SK-N-SH treated with all-trans-retinoic acid at 6 μM for 48 hours (cell line): ENCODE results near the gene STATH.
"Not testable (repeated sequence)": the region's sequence is repeated elsewhere in the genome, so short reads cannot be mapped to it uniquely, and the experiment has no call there.

Source experiments
- BACH2 ChIP-seq: fragments of 250-450 bp; sonication (Bioruptor Pico); IDR thresholded peaks from 2 replicates; pipeline ENCODE4 v1.9.0; 2021; ENCODE audit warnings: mild to moderate bottlenecking, borderline replicate concordance
- CSDC2 ChIP-seq: fragments of 250-450 bp; sonication (Bioruptor Pico); IDR thresholded peaks from 2 replicates; pipeline ENCODE4 v1.5.0; 2020; ENCODE audit warnings: mild to moderate bottlenecking, moderate library complexity
- ESRRG ChIP-seq: fragments of 250-450 bp; sonication (Bioruptor Pico); IDR thresholded peaks from 2 replicates; pipeline ENCODE4 v1.6.1; 2021; ENCODE audit warnings: mild to moderate bottlenecking
- TOX ChIP-seq: fragments of 250-450 bp; sonication (Bioruptor Pico); IDR thresholded peaks from 2 replicates; pipeline ENCODE4 v1.8.0; 2021; ENCODE audit warnings: mild to moderate bottlenecking, moderate library complexity, borderline replicate concordance
- ZC3H10 ChIP-seq: fragments of 250-450 bp; sonication (Bioruptor Pico); IDR thresholded peaks from 2 replicates; pipeline ENCODE4 v1.5.1; 2021; ENCODE audit warnings: mild to moderate bottlenecking, moderate library complexity
- ZFP30 ChIP-seq: fragments of 450-650 bp; formaldehyde crosslinking; IDR thresholded peaks from 2 replicates; pipeline ENCODE4 v1.5.0; 2022; ENCODE audit warnings: mild to moderate bottlenecking, moderate library complexity
- ZNF8 ChIP-seq: fragments of 450-650 bp; formaldehyde crosslinking; IDR thresholded peaks from 2 replicates; pipeline ENCODE4 v1.5.0; 2020; ENCODE audit warnings: mild to moderate bottlenecking, moderate library complexity
- TF ChIP-seq, protein P1 (sequence below): fragments of 250-450 bp; sonication (Bioruptor Pico); IDR thresholded peaks from 2 replicates; pipeline ENCODE4 v1.5.1; 2020; ENCODE audit warnings: low read depth, mild to moderate bottlenecking, moderate library complexity
- TF ChIP-seq, protein P2 (sequence below): fragments of 250-450 bp; sonication (Bioruptor Pico); IDR thresholded peaks from 2 replicates; pipeline ENCODE4 v1.8.0; 2021; ENCODE audit warnings: low read depth, mild to moderate bottlenecking, moderate library complexity, borderline replicate concordance
- TF ChIP-seq, protein P3 (sequence below): fragments of 250-450 bp; sonication (Bioruptor Pico); IDR thresholded peaks from 2 replicates; pipeline ENCODE4 v1.5.0; 2020; ENCODE audit warnings: mild to moderate bottlenecking, moderate library complexity
- TF ChIP-seq, protein P4 (sequence below): fragments of 250-450 bp; sonication (Bioruptor Pico); IDR thresholded peaks from 2 replicates; pipeline ENCODE4 v1.5.1; 2021; ENCODE audit warnings: mild to moderate bottlenecking, moderate library complexity
- TF ChIP-seq, protein P5 (sequence below): fragments of 250-450 bp; sonication (Bioruptor Pico); IDR thresholded peaks from 2 replicates; pipeline ENCODE4 v1.8.0; 2020; ENCODE audit warnings: mild to moderate bottlenecking, moderate library complexity, borderline replicate concordance

DNA sequence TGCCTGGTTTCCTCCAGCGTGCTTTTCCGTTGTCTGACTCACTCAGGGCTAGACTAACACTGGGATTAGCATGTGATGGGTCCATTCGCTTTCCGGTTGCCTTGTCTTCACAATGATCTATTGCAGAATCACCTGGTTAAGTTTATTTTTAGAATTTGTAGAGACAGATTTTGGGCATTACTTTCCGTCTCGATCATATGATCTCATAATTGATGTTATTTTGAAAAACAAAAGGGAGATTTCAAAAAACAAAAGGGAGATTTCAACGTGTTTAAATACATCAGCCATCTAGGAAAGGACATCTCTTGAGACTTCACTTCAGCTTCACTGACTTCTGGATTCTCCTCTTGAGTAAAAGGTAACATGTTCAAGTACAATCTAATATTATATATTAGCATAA, 32.4 kb downstream of the STATH start, which contains the start of gene HTN3:
- TF ChIP-seq, protein P1, sequence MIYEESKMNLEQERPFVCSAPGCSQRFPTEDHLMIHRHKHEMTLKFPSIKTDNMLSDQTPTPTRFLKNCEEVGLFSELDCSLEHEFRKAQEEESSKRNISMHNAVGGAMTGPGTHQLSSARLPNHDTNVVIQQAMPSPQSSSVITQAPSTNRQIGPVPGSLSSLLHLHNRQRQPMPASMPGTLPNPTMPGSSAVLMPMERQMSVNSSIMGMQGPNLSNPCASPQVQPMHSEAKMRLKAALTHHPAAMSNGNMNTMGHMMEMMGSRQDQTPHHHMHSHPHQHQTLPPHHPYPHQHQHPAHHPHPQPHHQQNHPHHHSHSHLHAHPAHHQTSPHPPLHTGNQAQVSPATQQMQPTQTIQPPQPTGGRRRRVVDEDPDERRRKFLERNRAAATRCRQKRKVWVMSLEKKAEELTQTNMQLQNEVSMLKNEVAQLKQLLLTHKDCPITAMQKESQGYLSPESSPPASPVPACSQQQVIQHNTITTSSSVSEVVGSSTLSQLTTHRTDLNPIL (CRISPR knock-in tag) = not testable (repeated sequence)
- TF ChIP-seq ZFP30 (CRISPR knock-in tag); CSDC2 (CRISPR knock-in tag); ESRRG (CRISPR knock-in tag); ZC3H10 (CRISPR knock-in tag); TOX (CRISPR knock-in tag); ZNF8; BACH2 (CRISPR knock-in tag): not testable (repeated sequence)
- TF ChIP-seq, protein P2, sequence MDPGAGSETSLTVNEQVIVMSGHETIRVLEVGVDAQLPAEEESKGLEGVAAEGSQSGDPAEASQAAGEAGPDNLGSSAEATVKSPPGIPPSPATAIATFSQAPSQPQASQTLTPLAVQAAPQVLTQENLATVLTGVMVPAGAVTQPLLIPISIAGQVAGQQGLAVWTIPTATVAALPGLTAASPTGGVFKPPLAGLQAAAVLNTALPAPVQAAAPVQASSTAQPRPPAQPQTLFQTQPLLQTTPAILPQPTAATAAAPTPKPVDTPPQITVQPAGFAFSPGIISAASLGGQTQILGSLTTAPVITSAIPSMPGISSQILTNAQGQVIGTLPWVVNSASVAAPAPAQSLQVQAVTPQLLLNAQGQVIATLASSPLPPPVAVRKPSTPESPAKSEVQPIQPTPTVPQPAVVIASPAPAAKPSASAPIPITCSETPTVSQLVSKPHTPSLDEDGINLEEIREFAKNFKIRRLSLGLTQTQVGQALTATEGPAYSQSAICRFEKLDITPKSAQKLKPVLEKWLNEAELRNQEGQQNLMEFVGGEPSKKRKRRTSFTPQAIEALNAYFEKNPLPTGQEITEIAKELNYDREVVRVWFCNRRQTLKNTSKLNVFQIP (CRISPR knock-in tag) = not testable (repeated sequence)
- TF ChIP-seq, protein P3, sequence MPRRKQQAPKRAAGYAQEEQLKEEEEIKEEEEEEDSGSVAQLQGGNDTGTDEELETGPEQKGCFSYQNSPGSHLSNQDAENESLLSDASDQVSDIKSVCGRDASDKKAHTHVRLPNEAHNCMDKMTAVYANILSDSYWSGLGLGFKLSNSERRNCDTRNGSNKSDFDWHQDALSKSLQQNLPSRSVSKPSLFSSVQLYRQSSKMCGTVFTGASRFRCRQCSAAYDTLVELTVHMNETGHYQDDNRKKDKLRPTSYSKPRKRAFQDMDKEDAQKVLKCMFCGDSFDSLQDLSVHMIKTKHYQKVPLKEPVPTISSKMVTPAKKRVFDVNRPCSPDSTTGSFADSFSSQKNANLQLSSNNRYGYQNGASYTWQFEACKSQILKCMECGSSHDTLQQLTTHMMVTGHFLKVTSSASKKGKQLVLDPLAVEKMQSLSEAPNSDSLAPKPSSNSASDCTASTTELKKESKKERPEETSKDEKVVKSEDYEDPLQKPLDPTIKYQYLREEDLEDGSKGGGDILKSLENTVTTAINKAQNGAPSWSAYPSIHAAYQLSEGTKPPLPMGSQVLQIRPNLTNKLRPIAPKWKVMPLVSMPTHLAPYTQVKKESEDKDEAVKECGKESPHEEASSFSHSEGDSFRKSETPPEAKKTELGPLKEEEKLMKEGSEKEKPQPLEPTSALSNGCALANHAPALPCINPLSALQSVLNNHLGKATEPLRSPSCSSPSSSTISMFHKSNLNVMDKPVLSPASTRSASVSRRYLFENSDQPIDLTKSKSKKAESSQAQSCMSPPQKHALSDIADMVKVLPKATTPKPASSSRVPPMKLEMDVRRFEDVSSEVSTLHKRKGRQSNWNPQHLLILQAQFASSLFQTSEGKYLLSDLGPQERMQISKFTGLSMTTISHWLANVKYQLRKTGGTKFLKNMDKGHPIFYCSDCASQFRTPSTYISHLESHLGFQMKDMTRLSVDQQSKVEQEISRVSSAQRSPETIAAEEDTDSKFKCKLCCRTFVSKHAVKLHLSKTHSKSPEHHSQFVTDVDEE (CRISPR knock-in tag) = not testable (repeated sequence)
- TF ChIP-seq, protein P4, sequence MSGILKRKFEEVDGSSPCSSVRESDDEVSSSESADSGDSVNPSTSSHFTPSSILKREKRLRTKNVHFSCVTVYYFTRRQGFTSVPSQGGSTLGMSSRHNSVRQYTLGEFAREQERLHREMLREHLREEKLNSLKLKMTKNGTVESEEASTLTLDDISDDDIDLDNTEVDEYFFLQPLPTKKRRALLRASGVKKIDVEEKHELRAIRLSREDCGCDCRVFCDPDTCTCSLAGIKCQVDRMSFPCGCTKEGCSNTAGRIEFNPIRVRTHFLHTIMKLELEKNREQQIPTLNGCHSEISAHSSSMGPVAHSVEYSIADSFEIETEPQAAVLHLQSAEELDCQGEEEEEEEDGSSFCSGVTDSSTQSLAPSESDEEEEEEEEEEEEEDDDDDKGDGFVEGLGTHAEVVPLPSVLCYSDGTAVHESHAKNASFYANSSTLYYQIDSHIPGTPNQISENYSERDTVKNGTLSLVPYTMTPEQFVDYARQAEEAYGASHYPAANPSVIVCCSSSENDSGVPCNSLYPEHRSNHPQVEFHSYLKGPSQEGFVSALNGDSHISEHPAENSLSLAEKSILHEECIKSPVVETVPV (CRISPR knock-in tag) = not testable (repeated sequence)
- TF ChIP-seq, protein P5, sequence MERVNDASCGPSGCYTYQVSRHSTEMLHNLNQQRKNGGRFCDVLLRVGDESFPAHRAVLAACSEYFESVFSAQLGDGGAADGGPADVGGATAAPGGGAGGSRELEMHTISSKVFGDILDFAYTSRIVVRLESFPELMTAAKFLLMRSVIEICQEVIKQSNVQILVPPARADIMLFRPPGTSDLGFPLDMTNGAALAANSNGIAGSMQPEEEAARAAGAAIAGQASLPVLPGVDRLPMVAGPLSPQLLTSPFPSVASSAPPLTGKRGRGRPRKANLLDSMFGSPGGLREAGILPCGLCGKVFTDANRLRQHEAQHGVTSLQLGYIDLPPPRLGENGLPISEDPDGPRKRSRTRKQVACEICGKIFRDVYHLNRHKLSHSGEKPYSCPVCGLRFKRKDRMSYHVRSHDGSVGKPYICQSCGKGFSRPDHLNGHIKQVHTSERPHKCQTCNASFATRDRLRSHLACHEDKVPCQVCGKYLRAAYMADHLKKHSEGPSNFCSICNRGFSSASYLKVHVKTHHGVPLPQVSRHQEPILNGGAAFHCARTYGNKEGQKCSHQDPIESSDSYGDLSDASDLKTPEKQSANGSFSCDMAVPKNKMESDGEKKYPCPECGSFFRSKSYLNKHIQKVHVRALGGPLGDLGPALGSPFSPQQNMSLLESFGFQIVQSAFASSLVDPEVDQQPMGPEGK (CRISPR knock-in tag) = not testable (repeated sequence)
